Measurements from ENCODE around the gene PPA2. TPM values are rescaled to one million over a fixed set of nuclear protein-coding genes. Genes with fewer than 3 reads are reported as not detected.

PPA2 gene
- total and polyA plus RNA-seq, 2 experiments from 2014 or later = 58.4 to 63.7 TPM

- H3K4me2 ChIP-seq = no peak overlapping the region
- Mint-ChIP-seq H3K27ac (no peak overlapping the region), H3K4me3 (no peak overlapping the region), H3K36me3 (ENCODE audit: low read depth) (peaks cover 23% of the 10 kb centered on the region), H3K9me3 (no peaks in the 10 kb centered on the region), H3K4me1 (peaks cover 4% of the 10 kb centered on the region; the same call in 2 of the 3 replicates), H3K27me3 (ENCODE audit: insufficient read depth, low read depth, poor library complexity) (peaks cover 2% of the 10 kb centered on the region)
- no peak overlapping the region for H2AFZ ChIP-seq
- no peaks in the 10 kb centered on the region for H3F3A ChIP-seq (replicated peaks; ENCODE audit: low read depth)
- no peak overlapping the region for H3K27ac ChIP-seq (ENCODE audit: low read depth)
- no peaks in the 10 kb centered on the region for H3K4me1 ChIP-seq (ENCODE audit: insufficient read depth)
- no peaks in the 10 kb centered on the region for H3K27me3 ChIP-seq (ENCODE audit: insufficient read depth)
- TF ChIP-seq ZNF114 (CRISPR knock-in tag; IDR thresholded peaks at IDR 0.05) (no peak), EZH2 (IDR thresholded peaks at IDR 0.05; ENCODE audit: low read depth, unreplicated experiment) (no peak), EZH2phosphoT487 (IDR thresholded peaks at IDR 0.05; ENCODE audit: unreplicated experiment) (no peak), JUNB (IDR thresholded peaks at IDR 0.05; ENCODE audit: unreplicated experiment) (no peak)
- H3K9me2 ChIP-seq (ENCODE audit: insufficient read depth) = 0 out of 2 replicates have a peak, but pooled peaks cover 4% of the 10 kb centered on the region
- H3K36me3 ChIP-seq (ENCODE audit: insufficient read depth) = no peaks in the 10 kb centered on the region
- H3K79me2 ChIP-seq (replicated peaks; ENCODE audit: insufficient read depth) = peaks cover 53% of the 10 kb centered on the region
- no peak overlapping the region for H3K4me3 ChIP-seq
- DNase-seq (ENCODE audit: low spot score) (no peak), ATAC-seq (no peak)
- peaks cover 5% of the 10 kb centered on the region for H4K20me1 ChIP-seq (replicated peaks; ENCODE audit: insufficient read depth)
Measured at GRCh38 chr4:105462576-105462975, 11.3 kb downstream of the PPA2 start.

DNA sequence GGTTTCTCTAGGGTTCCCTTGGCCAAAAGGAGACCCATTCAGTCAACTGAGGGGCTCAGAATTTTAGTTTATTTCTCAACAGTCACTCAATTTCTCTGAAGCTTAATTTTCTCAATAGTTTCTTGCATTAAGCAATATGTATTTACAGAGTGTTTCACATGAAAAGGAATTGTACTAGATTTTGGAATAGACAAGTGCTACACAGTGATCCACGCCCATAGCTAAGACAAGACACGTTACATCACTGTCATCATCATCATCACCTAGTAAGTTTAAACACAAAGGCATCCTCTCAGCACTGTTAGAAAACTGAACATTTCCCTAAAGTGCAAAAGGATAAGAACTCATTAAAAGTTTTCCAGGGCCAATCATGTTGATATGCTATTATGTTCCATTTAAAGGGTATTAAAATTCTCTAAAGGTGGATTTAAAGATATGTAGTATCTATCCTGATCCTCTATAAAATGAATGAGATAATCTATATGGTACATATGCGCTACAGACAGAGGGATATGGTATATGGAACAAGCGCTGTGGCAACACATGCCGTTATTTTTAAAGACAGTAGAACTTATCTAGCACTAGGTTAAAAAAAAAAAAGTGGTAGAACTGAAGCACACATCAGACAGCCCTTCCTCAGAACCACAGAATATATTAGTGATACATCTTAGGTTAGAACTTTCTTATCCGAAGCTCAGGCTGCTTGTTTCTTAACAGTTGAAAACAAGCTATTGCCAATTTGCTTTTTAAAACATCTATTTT, 12.1 kb downstream of the PPA2 start:
- Mint-ChIP-seq H3K4me1 (peaks cover 4% of the 10 kb centered on the region; the same call in 2 of the 3 replicates), H3K27me3 (ENCODE audit: insufficient read depth, low read depth, poor library complexity) (no peaks in the 10 kb centered on the region), H3K36me3 (ENCODE audit: low read depth) (peaks cover 23% of the 10 kb centered on the region), H3K9me3 (no peaks in the 10 kb centered on the region), H3K27ac (no peak overlapping the region), H3K4me3 (no peak overlapping the region)
- no peak for DNase-seq (ENCODE audit: low spot score)
- H3K27me3 ChIP-seq (ENCODE audit: insufficient read depth) = no peaks in the 10 kb centered on the region
- H3K79me2 ChIP-seq (replicated peaks; ENCODE audit: insufficient read depth) = peaks cover 45% of the 10 kb centered on the region
- no peak for ATAC-seq
- H3K4me2 ChIP-seq = no peak overlapping the region
- no peak overlapping the region for H3K27ac ChIP-seq (ENCODE audit: low read depth)
- H4K20me1 ChIP-seq (replicated peaks; ENCODE audit: insufficient read depth) = peaks cover 5% of the 10 kb centered on the region
- H2AFZ ChIP-seq = no peak overlapping the region
- H3K4me1 ChIP-seq (ENCODE audit: insufficient read depth) = no peaks in the 10 kb centered on the region
- no peak overlapping the region for H3K4me3 ChIP-seq
- H3F3A ChIP-seq (replicated peaks; ENCODE audit: low read depth) = no peaks in the 10 kb centered on the region
- H3K9me2 ChIP-seq (ENCODE audit: insufficient read depth) = 0 out of 2 replicates have a peak, but pooled peaks cover 4% of the 10 kb centered on the region
- H3K36me3 ChIP-seq (ENCODE audit: insufficient read depth) = no peaks in the 10 kb centered on the region
- TF ChIP-seq ZNF331 (CRISPR knock-in tag; IDR thresholded peaks at IDR 0.05; ENCODE audit: low read depth) (no peak), STAT1 (IDR thresholded peaks at IDR 0.05; ENCODE audit: unreplicated experiment) (no peak), EZH2phosphoT487 (IDR thresholded peaks at IDR 0.05; ENCODE audit: unreplicated experiment) (no peak), REST (IDR thresholded peaks at IDR 0.05; ENCODE audit: unreplicated experiment) (no peak), NANOG (IDR thresholded peaks at IDR 0.05; ENCODE audit: borderline replicate concordance) (no peak), CREB1 (CRISPR knock-in tag; IDR thresholded peaks at IDR 0.05; ENCODE audit: low read depth) (no peak), CTCF (conservative IDR thresholded peaks at IDR 0.05; ENCODE audit: low read depth in 2 of 2) (no peak), ETS1 (IDR thresholded peaks at IDR 0.05) (no peak), POLR2AphosphoS5 (IDR thresholded peaks at IDR 0.05; ENCODE audit: low read depth) (no peak), ZNF114 (CRISPR knock-in tag; IDR thresholded peaks at IDR 0.05) (no peak)
